MG63 (cell line): Measurements from ENCODE around the gene FAM9B. TPM values are rescaled to one million over a fixed set of nuclear protein-coding genes. Genes with fewer than 3 reads are reported as not detected.
"Not testable (repeated sequence)": the region's sequence is repeated elsewhere in the genome, so short reads cannot be mapped to it uniquely, and the experiment has no call there.

Experiments
- DNase-seq: peaks from one replicate; pipeline ENCODE4 v3.0.0-alpha.2; 2020
- H3K27me3 ChIP-seq: fragments of 250-450 bp; sonication (Bioruptor Pico); 2 replicates; pipeline ENCODE4 v1.5.1; 2020; ENCODE audit warnings: mild to moderate bottlenecking, moderate library complexity
- H3K36me3 ChIP-seq: fragments of 250-450 bp; sonication (Bioruptor Pico); 2 replicates; pipeline ENCODE4 v1.5.1; 2020; ENCODE audit warnings: mild to moderate bottlenecking, moderate library complexity
- H3K4me3 ChIP-seq: fragments of 250-450 bp; sonication (Bioruptor Pico); 2 replicates; pipeline ENCODE4 v1.5.1; 2020; ENCODE audit warnings: mild to moderate bottlenecking, moderate library complexity
- H3K9me3 ChIP-seq: fragments of 250-450 bp; sonication (Bioruptor Pico); 2 replicates; pipeline ENCODE4 v1.5.1; 2020; ENCODE audit warnings: mild to moderate bottlenecking, moderate library complexity
- total RNA-seq: library from RNA; depleted of rRNA; stranded (reverse); fragments of >200 nt; shearing (Covaris generic); gene quantifications from 2 replicates; pipeline ENCODE4 v1.2.3, GENCODE V29; 2014; ENCODE audit warnings: low replicate concordance; rRNA removed

The FAM9B gene
- total RNA-seq, 1 experiment from 2014 or later: not detected

GRCh38 chrX:9018332-9018731 is 15.6 kb downstream of the FAM9B start:
- not testable (repeated sequence) for H3K36me3 ChIP-seq, H3K4me3 ChIP-seq, H3K27me3 ChIP-seq, H3K9me3 ChIP-seq, DNase-seq

DNA sequence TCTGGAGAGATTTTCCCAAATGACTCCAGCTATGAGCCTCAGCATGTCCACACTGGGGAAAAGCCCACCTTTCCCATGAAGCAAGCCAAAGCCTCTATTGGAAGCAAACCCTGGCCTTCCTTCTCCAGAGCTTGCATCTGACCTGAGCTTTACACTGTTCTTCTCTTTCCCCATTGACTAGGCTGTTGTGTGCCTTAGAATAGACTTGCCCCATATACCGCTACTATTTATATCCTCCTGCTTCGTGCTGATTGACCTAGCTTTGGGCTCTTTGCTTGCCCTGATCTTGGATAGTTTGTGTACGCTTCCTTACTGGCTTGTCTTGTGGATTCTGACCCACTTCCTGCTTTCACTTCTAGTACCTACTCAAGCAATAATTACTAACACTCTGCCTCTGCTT is 30.9 kb downstream of the FAM9B start:
- Histone ChIP-seq H3K27me3 (no peaks in the 10 kb centered on the region; the same call in 1 of the 2 replicates), H3K4me3 (no peak overlapping the region), H3K9me3 (no peaks in the 10 kb centered on the region), H3K36me3 (no peaks in the 10 kb centered on the region)
- no peak for DNase-seq

DNA sequence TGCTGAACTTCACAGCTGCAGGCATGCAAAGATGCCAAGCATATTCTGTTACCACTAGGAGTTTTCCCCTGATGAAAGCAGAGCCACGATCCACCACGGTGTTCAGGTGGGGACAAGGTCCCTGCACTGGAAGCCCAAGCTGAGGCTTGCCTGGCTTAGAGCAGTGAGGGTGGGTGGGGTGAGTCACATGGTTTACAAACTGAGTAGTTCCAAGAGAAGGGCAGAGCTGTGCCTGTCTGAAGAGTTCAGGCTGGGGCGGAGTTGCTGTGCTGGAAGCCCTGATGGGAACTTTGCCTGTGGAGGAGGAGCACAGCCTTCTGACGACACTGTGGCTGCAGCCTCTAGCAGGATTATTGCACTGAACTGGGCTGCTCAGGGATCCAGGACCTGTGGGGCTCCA is 45.5 kb downstream of the FAM9B start:
- no peak overlapping the region for H3K4me3 ChIP-seq
- H3K9me3 ChIP-seq: no peaks in the 10 kb centered on the region
- no peaks in the 10 kb centered on the region for H3K27me3 ChIP-seq
- H3K36me3 ChIP-seq: no peaks in the 10 kb centered on the region
- DNase-seq: peak; percentile 61

- Histone ChIP-seq H3K36me3 (no peaks in the 10 kb centered on the region), H3K27me3 (no peaks in the 10 kb centered on the region), H3K4me3 (no peak overlapping the region), H3K9me3 (no peaks in the 10 kb centered on the region)
- DNase-seq: no peak
Observed at GRCh38 chrX:8987672-8988250, 46.2 kb downstream of the FAM9B start.

- Histone ChIP-seq H3K4me3 (no peak overlapping the region), H3K9me3 (no peaks in the 10 kb centered on the region), H3K27me3 (no peaks in the 10 kb centered on the region), H3K36me3 (no peaks in the 10 kb centered on the region)
- no peak for DNase-seq
Observed at GRCh38 chrX:8984231-8984630, 49.7 kb downstream of the FAM9B start.

GRCh38 chrX:8981723-8982122 is 52.2 kb downstream of the FAM9B start:
- Histone ChIP-seq H3K4me3 (no peak overlapping the region), H3K27me3 (no peaks in the 10 kb centered on the region), H3K9me3 (no peaks in the 10 kb centered on the region), H3K36me3 (no peaks in the 10 kb centered on the region)
- no peak for DNase-seq

DNA sequence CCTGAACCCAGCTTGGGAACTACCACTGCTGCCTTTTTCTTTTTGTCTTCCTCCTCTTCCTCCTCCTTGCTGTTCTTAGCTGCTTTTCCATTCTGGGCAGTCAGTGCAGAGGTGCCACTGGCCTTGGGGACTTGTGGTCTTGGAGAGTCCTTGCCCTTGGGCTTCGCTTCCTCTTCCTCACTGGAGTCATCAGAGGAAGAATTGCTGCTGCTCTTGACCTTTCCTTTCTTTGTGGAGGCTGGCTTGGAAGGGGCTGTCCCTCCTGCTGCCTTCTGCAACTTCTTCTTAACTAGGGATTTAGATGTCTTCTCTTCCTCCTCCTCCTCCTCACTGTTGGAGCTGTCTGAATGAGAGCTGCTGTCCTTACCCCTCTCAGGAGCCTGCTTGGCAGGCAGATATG is 53.2 kb downstream of the FAM9B start:
- no peaks in the 10 kb centered on the region for H3K27me3 ChIP-seq
- H3K4me3 ChIP-seq: no peak overlapping the region
- DNase-seq: no peak

More for the DNA sequence above, 53.2 kb downstream of the FAM9B start:
- Histone ChIP-seq H3K9me3 (no peaks in the 10 kb centered on the region), H3K36me3 (no peaks in the 10 kb centered on the region)

Other genes starting within 250 kb of the FAM9B start
- gene FAM9A, start 232.7 kb downstream of the FAM9B start, total RNA-seq: not detected in 2 replicates